Loucy (cell line): ENCODE results near the gene YBX3.

Source experiments
- EZH2phosphoT487 ChIP-seq: fragments of 200-600 bp; IDR thresholded peaks from 2 replicates; pipeline ENCODE4 v1.6.1; 2018; ENCODE audit warnings: antibody characterized with exemption, mild to moderate bottlenecking, moderate library complexity, borderline replicate concordance
- TF ChIP-seq, protein P1 (sequence below): fragments of 200-600 bp; sonication (generic); conservative IDR thresholded peaks from 2 replicates; pipeline ENCODE4 v1.5.1; 2014; ENCODE audit warnings: mild to moderate bottlenecking, antibody characterized with exemption, low read length

- TF ChIP-seq, protein P1, sequence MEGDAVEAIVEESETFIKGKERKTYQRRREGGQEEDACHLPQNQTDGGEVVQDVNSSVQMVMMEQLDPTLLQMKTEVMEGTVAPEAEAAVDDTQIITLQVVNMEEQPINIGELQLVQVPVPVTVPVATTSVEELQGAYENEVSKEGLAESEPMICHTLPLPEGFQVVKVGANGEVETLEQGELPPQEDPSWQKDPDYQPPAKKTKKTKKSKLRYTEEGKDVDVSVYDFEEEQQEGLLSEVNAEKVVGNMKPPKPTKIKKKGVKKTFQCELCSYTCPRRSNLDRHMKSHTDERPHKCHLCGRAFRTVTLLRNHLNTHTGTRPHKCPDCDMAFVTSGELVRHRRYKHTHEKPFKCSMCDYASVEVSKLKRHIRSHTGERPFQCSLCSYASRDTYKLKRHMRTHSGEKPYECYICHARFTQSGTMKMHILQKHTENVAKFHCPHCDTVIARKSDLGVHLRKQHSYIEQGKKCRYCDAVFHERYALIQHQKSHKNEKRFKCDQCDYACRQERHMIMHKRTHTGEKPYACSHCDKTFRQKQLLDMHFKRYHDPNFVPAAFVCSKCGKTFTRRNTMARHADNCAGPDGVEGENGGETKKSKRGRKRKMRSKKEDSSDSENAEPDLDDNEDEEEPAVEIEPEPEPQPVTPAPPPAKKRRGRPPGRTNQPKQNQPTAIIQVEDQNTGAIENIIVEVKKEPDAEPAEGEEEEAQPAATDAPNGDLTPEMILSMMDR = peak; percentile 71
- no peak for TF ChIP-seq EZH2phosphoT487
These were observed 49.3 kb downstream of the YBX3 start, which contains the start of gene STYK1 for GRCh38 chr12:10673659-10674384.
